Measurements from ENCODE around the gene TTLL8.
A peak's percentile ranks its signal among the peaks of the same experiment; 100 is the strongest.

Gene TTLL8

DNA sequence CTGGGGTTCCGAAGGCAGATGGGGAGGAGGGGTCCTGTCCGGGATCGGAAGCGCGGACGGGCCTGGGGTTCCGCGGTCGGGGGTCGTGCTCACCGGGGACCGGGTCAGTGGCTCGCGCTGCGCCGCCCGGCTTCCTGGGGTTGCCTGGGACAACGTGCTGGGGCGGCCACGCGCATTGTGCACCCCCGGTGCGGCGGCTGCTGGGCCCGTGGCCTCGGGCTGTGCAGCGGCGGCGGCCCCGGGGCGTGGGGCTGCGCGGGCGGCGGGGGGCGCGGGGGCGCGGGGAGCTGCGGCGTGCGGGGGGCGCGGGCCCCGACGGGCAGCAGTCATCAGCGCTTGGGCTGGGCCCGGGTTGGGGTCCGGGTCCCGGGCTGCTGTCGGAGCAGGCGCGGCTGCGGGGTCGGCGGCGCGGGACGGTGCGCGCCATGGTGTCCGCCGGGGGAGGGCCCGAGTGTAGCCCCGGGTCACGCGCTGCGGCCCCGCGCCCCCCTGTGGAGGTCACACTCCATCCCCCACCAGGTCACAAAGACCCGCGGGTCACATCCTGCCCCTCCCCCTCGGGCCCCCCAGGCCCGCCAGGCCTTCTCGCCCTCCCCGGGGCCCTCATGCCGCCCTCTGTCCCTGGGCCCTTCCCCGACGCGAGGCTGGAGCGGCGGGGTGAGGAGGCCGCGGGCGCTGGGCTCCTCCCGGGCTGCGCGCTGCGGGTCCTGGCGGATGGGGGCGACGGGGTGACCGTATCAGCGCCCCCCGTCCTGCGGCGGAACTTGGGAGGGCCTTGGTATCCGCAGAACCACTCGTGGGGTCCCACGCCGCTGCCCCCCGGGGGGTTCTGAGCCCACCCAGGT is at the start of gene TTLL8:
Gene TTLL8 (minus strand): TSS at position 238 of the 845 bp plus-strand sequence.
- Histone ChIP-seq H3K9me3 (no peaks in the 10 kb centered on the region), H3K36me3 (no peaks in the 10 kb centered on the region), H3K4me1 (ENCODE audit: control insufficient read depth in 1 of 2, insufficient read depth in 1 of 2, low read depth in 1 of 2, low read length in 1 of 2) (peaks cover 35 to 42% of the 10 kb centered on the region in 2 experiments), H3K27me3 (peaks cover 37% of the 10 kb centered on the region), H3K4me3 (ENCODE audit: low read depth in 1 of 2, low read length in 1 of 2) (peak within 1 kb of the TSS; percentile 6 to 49), H3K27ac (no peak within 1 kb of the TSS)
- TF ChIP-seq, protein P1, sequence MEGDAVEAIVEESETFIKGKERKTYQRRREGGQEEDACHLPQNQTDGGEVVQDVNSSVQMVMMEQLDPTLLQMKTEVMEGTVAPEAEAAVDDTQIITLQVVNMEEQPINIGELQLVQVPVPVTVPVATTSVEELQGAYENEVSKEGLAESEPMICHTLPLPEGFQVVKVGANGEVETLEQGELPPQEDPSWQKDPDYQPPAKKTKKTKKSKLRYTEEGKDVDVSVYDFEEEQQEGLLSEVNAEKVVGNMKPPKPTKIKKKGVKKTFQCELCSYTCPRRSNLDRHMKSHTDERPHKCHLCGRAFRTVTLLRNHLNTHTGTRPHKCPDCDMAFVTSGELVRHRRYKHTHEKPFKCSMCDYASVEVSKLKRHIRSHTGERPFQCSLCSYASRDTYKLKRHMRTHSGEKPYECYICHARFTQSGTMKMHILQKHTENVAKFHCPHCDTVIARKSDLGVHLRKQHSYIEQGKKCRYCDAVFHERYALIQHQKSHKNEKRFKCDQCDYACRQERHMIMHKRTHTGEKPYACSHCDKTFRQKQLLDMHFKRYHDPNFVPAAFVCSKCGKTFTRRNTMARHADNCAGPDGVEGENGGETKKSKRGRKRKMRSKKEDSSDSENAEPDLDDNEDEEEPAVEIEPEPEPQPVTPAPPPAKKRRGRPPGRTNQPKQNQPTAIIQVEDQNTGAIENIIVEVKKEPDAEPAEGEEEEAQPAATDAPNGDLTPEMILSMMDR (IDR thresholded peaks at IDR 0.05), result no peak

DNA sequence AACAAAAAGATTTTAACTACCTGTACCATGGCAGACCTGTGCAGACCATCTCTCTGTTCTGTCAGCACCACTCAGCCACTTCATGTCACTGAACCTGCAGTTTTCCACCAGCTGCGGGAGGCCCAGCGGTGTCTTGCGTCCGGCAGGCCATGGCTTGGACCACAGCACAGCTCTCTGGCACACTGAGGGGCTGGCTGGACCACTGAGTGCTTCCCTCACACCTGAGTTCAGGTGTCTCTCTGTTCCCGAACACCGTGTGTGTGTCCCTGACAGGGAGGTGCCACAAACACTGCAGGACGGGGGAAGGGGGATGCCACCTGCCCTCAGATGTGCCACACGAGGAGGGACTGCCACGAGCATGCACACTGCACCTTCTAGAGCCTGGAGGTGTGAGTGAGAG is 49.4 kb upstream of the TTLL8 start:
- no peaks in the 10 kb centered on the region for H3K9me3 ChIP-seq
- no peak overlapping the region for H3K27ac ChIP-seq
- no peaks in the 10 kb centered on the region for H3K27me3 ChIP-seq
- TF ChIP-seq, protein P1 (IDR thresholded peaks at IDR 0.05), result no peak
- H3K36me3 ChIP-seq, result no peaks in the 10 kb centered on the region
- H3K4me3 ChIP-seq (ENCODE audit: low read depth in 1 of 2, low read length in 1 of 2), result no peak overlapping the region
- peaks cover 27 to 32% of the 10 kb centered on the region in 2 experiments for H3K4me1 ChIP-seq (ENCODE audit: control insufficient read depth in 1 of 2, insufficient read depth in 1 of 2, low read depth in 1 of 2, low read length in 1 of 2)

DNA sequence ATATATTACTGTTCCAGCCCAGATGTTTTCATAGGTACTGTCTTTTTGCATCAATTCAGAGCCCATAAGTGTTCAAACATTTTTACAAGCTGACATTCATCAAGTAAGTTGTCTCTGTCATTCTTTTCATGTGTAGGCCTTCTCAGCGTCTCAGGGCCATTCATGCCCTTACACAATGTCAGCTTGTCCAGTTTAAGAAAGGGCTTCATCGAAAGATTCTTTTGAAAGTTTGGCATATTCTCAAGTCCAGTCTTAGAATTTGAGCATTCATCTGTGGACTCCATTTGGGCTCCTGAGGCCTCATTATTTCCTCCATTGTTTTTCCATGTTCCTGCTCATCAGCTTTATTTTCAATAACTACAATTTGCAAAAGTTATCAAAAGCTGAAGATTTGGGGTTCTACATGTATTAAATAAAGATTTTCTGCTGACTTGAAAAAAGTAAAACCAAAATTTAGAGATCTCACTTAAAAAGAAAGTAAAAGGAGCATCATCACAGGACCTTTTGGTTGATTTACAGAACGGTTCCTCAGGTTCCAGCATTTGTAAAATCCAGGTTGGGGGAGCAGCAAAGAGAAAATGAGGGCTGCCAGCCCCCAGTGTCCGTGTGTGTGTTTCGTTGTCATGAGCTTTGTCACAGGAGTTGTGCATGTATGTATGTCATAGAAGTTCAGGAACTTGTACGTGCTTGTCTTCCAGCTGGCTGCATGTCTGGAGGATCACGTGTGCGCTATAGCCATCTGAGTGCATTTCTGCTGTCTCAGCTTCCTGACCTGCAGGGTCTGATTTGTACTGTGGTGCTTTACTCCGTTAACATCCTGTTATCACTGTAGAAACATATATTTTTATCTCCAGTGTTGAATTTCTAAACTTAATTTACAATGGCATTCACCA is 47.4 kb upstream of the TTLL8 start:
- no peak overlapping the region for H3K4me3 ChIP-seq (ENCODE audit: low read depth in 1 of 2, low read length in 1 of 2)
- TF ChIP-seq, protein P1 (IDR thresholded peaks at IDR 0.05), result no peak
- H3K36me3 ChIP-seq, result no peaks in the 10 kb centered on the region
- no peaks in the 10 kb centered on the region for H3K27me3 ChIP-seq
- H3K9me3 ChIP-seq, result no peaks in the 10 kb centered on the region
- no peak overlapping the region for H3K27ac ChIP-seq
- H3K4me1 ChIP-seq (ENCODE audit: control insufficient read depth in 1 of 2, insufficient read depth in 1 of 2, low read depth in 1 of 2, low read length in 1 of 2), result peaks cover 22 to 27% of the 10 kb centered on the region in 2 experiments

DNA sequence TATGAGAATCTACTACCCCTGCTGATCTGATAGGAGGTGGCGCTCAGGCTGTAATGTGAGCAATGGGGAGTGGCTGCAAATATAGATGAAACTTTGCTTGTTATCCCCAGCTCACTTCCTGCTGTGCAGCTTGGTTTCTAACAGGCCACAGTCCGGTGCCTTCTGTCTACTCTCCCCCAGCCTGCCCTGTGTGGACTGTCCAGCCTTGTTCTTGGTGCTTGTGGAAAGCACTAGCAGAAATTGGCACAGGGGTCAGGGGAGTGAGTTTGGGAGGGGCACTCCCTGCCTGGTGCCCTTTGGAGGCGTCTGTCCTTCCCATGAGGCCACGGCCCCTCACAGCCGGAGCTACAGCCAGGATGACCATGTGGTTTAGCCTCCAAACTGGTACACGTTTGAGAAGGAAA is 46.0 kb upstream of the TTLL8 start:
- H3K9me3 ChIP-seq, result no peaks in the 10 kb centered on the region
- H3K4me3 ChIP-seq (ENCODE audit: low read depth in 1 of 2, low read length in 1 of 2), result no peak overlapping the region
- no peak overlapping the region for H3K27ac ChIP-seq
- peaks cover 22 to 27% of the 10 kb centered on the region in 2 experiments for H3K4me1 ChIP-seq (ENCODE audit: control insufficient read depth in 1 of 2, insufficient read depth in 1 of 2, low read depth in 1 of 2, low read length in 1 of 2)
- no peaks in the 10 kb centered on the region for H3K27me3 ChIP-seq
- TF ChIP-seq, protein P1 (IDR thresholded peaks at IDR 0.05), result no peak
- no peaks in the 10 kb centered on the region for H3K36me3 ChIP-seq

DNA sequence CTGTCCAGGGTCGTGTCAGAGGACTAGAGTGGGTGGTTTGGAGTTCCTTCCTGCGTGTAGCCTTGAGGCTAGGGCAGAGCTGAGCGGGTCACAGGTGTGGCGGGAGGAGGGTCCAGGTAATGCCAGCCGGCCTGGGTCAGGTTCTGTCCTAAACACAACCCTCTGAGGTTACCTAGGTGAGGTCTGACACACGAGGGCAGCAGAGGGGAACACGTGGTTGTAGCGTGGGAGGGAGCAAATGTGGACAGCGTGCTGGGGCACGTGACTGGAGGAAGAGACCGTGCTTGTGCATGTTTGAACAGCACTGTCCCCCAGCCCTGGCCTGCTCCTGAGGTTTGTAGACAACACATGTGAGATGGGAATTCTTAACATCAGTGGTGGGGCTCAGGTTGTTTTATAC is 44.8 kb upstream of the TTLL8 start:
- peaks cover 22 to 27% of the 10 kb centered on the region in 2 experiments for H3K4me1 ChIP-seq (ENCODE audit: control insufficient read depth in 1 of 2, insufficient read depth in 1 of 2, low read depth in 1 of 2, low read length in 1 of 2)
- H3K4me3 ChIP-seq (ENCODE audit: low read depth in 1 of 2, low read length in 1 of 2), result no peak overlapping the region
- TF ChIP-seq, protein P1 (IDR thresholded peaks at IDR 0.05), result no peak
- H3K36me3 ChIP-seq, result no peaks in the 10 kb centered on the region
- H3K27me3 ChIP-seq, result no peaks in the 10 kb centered on the region
- no peaks in the 10 kb centered on the region for H3K9me3 ChIP-seq
- H3K27ac ChIP-seq, result no peak overlapping the region
